ENCODE results near the gene LGALS7.
"Not testable (repeated sequence)": the region's sequence is repeated elsewhere in the genome, so short reads cannot be mapped to it uniquely, and the experiment has no call there.

Gene LGALS7

DNA sequence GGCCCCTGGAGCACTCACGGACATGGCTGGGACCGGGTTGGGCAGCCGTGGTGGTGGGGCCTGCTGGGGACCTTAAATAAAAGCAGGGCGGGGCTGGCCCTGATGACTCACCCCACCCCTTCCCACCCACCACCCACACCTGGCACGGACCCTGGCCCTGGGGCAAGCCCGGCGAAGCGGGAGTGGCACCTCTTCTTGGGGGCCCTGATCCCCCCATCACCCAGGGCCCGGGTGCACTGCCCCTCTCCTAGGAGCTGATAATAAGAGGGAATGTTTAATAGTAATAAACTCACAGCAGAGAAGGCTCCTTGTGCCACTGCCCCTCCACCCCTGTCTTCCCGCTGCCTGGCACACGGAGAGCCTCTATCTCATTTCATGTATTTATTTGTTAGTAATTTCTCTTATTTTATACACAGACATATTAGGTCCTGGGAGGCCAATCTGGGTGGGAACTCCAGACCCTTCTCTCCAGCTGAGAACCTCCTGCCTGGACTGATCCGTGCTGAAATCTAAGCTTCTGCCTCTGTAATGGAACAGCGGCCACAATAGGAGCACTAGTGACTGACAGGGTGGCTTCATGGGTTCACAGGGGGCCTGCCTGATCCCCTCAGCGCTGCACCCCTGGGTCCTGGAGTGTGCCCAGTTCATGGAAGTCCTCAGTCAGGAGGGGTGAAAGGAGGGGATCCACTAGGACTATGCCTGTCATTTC is at the start of gene LGALS7:
LGALS7 (minus strand) TSS at position 49 of the 709 bp plus-strand sequence; CDS start at position 24, 25 bp downstream.
- no peak for DNase-seq

DNA sequence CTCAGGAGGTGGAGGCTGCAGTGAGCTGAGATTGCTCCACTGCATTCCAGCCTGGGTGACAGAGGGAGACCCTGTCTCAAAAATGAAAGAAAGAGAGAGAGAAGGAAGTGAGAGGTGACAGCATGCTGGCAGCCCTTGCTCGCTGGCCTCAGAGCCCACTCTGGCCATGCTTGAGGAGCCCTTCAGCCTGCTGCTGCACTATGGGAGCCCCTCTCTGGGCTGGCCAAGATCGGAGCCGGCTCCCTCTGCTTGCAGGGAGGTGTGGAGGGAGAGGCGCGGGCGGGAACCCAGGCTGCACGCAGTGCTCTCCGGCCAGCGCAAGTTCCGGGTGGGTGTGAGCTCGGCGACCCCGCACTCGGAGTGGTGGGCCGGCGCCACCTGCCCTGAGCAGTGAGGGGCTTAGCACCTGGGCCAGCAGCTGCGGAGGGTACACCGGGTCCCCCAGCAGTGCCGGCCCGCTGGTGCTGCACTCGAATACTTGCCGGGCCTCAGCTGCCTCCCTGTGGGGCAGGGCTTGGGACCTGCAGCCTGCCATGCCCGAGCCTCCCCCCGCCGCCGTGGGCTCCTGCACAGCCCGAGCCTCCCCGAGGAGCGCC is 48.0 kb upstream of the LGALS7 start:
- not testable (repeated sequence) for DNase-seq

DNA sequence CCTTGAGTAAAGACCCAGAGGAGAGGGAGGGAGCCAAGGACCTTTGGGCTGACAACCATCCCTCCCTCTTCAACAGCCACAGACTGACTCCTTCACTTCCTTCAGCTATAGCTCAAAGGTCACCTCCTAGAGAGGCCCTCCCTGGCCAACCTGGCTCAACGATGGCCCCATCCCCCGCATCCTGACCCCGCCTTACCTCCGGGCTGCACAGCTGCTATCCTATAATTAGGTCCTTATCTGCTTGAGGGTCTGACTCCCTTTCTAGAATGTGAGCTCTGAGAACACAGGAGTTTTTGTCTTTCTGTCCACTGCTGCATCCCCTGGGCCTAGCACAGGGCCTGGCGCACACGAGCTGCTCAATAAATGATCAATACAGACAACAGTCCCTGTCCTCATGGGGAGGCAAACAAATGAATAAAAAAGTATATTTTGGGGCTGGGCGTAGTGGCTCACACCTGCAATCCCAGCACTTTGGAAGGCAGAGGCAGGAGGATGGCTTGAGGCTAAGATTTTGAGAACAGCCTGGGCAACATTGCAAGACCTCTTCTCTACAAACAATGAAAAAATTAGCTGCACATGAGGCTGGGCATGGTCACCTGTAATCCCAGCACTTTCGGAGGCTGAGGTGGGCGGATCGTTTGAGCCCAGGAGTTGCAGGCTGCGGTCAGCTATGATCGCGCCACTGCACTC is 46.1 kb upstream of the LGALS7 start:
- no peak for DNase-seq

DNA sequence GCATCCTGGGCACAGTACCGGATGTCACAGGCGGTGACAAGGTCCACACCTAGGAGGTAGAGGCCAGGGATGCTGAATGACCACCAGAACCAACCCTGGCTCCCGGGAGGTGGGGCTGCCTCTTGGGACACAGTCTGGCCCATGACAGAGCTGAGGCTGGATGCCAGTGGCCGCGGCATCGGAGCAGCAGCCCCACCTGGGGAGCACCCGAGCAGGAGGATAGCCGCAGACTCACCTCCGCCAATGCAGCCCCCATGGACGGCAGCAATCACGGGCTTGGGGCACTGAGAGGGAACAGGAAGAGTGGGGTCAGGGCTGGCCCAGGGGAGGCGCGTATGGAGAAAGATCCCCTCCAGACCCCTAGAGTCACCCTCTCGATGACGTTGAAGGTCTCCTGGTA is 43.8 kb upstream of the LGALS7 start:
- no peak for DNase-seq

DNA sequence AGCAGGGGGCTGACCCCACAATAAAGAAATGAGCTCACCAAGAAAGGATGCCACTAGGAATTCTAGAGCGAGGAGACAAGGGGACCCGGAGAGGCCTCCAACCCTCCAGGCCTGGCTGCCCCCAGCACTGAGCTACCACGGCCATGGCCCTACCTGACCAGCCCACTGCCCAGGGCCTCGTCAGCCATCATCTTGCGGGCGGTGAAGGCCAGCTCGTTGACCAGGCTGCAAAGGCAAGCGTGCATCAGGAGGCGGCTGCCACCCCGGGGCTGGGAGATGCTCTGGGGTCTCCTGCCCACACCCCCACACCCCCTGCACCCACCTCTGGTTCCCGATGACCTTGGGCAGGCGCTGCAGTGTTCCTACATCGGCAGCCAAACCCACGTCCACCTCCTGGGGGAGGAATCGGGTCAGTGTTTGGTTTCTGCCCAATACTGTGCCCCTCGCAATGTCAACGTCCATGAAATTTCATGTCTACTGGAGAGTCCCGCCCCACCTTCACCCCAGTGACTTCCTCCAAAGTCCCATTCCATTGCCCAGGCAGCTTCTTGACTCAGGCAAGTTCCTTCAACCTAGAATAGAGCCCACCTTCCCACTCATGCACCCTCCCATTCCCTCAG is 42.9 kb upstream of the LGALS7 start:
- no peak for DNase-seq

DNA sequence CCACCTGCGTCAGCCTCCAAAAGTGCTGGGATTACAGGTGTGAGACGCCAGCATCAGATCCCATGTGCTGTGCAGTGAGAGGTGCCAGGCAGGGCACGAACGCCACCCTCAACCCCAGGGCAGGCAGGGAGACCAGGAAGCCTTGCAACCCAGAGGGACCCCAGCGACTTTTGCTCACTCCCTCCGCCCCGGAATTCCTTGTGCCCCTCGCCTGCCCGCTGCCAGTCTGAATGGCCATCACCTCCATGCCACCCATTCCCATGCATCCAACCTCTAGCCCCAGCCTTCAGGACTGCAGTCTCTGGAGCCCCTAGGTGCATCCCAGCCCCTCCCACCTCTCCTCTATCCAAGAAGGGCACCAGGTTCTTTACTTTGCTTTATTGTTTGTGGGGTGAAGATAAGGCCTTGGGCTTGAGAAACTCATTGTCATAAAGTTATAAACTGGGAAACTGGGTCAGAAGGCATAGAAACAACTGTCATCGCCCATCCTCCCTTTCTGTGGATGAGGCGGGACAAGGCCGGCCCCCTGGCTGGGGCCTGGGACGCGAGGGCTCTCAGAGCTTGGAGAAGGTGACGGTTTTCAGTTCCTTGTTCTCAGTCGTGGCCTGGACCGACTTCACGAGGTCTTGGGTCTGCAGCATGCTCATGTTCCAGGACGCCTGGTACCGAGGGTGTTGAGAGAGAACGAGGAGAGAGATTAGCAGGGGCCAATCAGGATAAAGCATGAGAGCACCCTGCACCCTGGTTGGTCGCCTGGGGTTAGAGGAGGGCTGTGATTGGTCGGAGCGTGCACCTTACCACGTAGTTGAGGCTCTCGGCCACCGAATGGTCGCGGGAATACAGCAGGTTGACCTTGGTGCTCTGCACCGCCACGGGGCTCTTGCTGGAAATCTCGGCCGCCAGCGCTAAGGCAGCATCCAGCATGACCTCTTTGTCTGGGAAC is 42.0 kb upstream of the LGALS7 start:
- DNase-seq: no peak

DNA sequence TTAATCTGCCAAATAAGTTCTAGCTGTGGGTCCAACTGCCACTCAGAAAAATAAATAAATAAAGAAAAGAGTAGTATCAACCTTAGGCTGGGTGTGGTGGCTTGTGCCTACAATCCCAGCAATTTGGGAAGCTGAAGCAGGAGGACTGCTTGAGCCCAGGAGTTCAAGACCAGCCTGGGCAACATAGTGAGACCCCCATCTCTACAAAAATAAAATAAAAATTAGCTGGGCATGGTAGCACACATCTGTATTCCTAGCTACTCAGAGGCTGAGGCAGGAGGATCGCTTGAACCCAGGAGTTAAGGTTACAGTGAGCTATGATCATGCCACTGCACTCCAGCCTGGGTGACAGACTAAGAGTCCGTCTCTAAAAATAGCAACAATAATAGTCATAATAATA is 40.6 kb upstream of the LGALS7 start:
- not testable (repeated sequence) for DNase-seq

DNA sequence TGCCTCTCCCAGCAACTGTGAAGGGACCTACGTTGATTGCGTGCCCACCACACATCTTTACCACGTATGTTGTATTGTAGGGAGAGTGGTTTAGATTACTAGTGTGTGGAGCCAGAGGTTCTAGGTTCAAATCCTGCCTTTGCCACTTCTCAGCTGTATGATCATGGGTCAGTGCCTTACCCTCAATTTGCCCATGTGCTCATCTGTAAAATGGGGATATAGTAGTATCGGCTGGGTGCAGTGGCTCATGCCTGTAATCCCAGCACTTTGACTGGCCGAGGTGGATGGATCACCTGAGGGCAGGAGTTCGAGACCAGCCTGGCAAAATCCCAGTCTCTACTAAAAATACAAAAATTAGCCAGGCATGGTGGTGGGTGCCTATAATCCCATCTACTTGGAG is 40.0 kb upstream of the LGALS7 start:
- no peak for DNase-seq

DNA sequence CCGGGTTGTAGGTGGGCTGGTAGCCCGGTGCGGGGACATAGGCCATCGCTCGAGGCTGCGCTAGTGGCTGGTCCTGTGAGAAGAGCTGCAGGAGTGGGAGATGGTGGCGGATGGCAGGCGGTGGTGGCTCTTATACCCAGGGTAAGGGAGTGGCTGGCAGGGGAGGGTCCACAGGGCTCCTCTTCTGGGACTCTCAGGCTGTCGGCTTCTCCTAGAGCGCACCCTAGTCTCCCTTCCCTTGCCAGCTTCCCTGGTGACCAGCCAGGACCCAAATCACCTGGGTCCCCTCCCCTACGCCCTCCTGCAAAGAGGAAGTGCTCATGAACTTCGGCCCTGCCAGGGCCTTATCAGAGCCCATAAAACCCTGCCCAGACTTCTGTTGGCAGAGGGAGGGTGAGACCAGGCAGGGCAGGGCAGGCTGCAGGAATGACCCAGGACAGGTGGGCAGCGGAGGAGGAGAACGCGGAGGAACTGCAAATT is 39.6 kb upstream of the LGALS7 start, which contains the start of gene LGALS4:
LGALS4 (minus strand) TSS at position 105 of the 480 bp plus-strand sequence; CDS start at position 46, 59 bp downstream.
- DNase-seq: no peak

DNA sequence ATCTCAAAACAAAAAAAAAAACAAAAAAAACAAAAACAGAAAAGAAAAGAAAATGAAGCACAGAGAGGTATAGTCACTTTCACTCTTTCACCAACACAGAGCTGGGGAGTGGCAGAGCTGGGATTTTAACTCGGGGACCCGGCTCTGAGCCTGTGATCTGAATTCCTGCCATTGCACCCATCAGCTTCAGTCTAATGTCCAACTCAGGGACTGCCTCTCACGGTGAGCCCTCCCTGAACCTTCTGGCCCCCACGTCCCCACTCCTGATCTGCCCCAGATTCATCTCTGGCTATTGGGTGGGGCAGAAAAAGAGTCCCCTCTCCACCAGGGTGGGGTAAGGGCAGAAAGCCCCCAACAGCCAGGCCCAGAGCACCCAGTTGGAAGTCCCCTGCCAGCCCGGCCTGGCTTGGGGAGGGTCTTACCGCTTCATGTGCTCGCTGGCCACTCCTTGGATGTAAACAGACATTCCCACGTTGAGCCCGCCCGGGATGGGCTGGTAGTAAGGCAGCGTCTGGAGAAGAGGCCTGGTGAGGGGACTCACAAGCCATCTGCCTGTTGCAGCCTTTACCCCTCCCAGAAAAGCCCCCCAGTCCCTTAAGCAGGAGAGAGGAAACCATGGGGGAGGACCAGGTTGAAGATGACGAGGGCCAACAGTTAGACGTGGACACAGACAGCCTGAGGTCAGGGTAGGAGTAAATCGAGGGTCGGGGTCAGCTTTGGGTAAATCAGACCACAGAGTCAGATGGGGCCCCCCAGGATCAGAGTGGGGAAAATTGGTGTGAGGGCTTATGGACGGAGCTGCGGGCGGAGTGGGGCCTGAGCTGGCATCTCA is 38.9 kb upstream of the LGALS7 start:
- no peak for DNase-seq

DNA sequence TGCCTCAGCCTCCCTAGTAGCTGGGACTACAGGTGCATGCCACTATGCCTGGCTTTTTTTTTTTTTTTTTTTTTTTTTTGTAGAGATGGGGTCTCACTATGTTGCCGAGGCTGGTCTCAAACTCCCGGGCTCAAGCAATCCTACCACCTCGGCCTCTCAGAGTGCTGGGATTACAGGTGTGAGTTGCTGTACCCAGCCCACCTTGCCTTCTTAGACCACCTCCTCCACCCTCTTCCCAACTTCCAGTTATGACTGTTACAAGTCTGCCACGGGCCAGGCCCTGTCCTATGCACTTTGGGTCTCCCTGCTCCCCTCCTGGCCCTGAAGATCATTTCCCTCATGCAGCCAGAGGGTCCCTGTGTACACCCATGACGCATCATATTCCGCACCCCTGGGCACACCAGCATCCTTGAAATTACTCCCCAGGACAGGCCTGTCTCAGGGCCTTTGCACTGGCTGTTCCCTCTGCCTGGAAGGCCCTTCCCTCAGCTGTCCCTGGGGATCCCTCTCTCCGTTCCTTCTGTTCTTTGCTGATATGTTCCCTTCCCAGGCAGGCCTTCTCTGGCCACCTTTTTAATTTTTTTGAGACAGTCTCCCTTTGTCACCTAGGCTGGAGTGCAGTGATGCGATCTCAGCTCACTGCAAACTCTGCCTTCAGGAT is 36.4 kb upstream of the LGALS7 start:
- no peak for DNase-seq

DNA sequence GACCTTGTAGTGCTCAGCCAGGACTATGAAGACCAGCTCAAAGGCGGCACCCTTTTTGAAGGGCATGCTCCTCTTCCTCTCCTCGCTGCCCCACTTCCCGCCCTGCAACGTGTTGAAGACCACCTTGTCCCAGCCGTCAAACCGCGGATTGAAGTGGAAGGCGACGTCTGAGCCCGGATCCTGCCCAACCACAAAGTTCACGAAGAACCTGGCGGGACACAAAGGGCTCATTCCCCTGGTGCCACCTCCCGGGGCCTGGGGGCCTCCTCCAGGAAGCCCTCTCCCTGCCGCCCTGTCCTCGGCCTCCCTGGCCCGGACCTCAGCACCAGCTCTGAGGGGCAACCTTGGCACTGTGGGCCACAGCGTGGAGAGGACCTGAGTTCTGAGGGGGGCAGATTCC is 35.4 kb upstream of the LGALS7 start:
- no peak for DNase-seq

DNA sequence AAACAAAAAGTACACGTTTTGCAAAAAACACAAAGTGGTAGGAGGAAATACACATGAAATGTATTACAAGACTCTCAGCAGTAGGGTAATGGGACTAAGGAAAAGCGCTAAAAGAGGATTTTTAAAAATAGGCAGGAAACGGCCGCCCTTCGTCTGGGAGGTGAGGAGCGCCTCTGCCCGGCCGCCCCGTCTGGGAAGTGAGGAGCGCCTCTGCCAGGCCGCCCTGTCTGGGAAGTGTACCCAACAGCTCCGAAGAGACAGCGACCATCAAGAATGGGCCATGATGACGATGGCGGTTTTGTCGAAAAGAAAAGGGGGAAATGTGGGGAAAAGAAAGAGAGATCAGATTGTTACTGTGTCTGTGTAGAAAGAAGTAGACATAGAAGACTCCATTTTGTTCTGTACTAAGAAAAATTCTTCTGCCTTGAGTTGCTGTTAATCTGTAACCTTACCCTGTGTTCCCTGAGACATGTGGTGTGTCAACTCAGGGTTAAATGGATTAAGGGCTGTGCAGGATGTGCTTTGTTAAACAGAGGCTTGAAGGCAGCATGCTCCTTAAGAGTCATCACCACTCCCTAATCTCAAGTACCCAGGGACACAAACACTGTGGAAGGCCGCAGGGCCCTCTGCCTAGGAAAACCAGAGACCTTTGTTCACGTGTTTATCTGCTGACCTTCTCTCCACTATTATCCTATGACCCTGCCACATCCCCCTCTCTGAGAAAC is 34.2 kb upstream of the LGALS7 start:
- DNase-seq: not testable (repeated sequence)

DNA sequence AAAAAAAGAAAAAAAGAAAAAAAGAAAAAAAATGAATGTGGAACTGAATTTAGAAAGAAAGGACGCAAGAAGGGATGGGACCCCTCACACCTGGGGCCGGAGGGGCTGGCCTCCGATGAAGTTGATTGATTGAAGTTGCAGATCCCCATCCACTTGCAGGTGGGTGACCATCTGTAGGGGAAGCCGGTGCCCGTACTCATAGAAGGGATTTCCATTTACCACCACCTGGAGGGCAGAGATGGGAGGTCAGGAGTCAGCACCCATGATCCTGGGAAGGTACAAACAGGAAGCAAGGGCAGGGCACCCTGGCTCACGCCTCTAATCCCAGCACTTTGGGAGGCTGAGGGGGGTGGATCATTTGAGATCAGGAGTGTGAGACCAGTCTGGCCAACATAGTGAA is 33.1 kb upstream of the LGALS7 start:
- no peak for DNase-seq

DNA sequence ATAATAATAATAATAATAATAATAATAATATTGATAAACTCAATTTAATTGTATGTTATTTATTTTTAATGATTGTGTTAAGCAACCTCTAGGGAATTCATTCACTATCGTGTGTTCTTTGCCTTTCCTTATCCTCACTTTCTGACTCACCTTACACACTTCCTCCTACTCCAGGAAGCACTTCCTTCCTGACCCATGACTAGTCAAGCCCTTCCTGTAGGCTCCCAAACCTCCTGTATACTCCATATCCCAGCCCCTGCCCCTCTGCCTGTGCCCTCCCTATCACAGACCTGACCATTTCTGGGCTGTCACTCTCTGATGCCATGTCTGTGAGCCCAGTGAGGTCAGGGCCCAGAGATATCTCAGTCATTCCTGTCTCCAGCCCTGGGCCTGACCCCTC is 31.9 kb upstream of the LGALS7 start:
- DNase-seq: no peak

DNA sequence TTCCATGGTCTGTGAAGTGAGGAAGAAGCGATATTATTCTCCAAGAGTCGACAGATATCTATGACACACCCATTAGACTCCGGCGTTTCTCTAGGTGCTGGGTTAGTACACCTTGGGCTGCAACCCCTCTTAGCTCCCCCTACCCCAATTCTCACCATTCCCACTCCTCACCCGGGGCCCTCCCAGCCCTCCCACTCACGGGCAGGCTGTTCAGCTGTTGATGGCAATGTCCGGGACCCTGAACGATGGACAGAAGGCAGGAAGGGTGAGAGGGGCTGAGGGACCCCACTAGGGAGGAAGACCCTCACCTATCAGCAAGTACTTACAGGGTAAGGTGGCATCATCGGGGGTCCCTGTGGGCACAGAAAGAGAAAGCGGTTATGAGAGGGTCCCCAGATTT is 30.2 kb upstream of the LGALS7 start:
- no peak for DNase-seq

DNA sequence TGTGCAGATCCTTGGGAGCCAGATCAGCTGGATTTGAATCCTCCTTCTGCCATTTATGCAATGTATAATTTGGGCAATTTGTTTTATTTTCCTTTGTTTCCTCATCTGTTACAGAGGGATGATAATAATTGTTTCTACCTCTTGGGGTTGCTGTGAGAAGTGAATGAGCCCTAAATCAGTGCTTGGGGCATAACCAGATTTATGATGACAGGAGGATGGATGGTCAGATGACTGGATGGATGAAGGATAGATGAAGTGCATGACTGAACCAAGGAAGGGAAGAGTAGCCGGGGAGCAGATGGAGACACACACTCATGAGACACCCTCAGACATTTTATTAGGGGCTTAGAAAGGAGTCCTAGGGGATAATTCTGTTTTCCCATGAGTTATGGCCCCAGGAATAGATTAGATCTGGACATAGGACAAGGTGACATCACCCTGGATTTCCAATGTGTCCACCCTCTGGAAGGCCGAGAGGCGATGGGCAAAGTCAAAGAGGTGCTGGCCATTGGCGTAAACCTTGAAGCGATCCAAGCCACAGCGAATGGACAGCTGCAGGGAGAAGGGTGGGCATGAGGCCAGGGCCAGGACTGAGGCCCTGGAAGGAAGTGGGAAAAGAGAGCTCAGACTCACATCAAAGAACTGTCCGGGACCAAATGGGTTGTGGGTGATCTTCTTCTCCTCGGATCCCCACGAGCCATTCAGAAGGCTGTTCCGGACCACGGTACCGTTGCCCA is 28.2 kb upstream of the LGALS7 start:
- no peak for DNase-seq

DNA sequence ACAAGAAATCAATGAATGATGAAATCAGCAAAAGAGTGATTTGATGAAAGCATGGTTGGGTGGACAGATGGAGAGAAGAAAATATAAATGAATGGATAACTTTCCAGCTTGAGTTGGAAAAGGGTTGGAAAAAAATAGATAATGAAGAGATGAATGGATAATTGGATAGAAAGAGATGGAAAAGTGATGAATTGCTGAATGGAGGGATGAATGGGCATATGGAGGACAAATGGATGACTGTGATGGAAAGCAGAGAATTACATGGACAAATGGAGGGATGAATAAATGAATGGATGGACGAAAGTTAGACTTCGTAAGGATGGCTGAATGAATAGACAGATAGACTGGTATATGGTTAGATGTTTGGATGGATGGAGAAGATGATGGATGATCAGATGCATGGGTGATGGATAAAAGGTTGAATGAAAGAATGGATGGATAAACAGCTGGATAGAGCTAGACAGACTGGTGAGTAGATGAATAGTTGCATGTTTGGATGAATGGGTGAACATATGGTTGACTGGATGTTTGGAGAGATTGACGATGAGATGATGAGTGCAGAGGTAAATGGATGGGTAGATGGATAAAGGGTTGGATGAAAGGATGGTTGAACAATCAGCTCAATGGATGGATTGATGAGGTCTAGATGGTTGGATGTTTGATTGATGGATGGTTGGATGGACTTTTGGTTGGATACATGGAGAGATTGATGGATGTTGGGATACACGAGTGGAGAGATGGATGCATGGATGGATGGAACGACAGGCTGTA is 27.4 kb upstream of the LGALS7 start:
- DNase-seq: no peak

DNA sequence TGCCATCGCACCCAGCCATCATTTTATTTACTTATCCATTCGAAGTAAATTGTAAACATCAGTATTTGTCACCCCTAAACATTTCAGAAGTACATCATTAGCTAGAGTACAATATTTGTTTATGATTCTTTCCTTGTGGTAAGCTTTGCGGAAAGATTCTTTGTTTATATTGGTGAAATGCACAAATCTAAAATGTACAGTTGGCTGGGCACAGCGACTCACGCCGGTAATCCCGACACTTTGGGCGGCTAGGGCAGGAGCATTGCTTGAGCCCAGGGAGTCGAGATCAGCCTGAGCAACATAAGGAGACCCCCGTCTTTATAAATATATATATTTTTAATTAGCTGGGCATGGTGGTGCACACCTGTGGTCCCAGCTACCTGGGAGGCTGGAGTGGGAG is 25.8 kb upstream of the LGALS7 start:
- DNase-seq: no peak

Measured in COR-L47 (cell line).